SHP77 (cell line): ENCODE results near the gene RAPGEFL1.
"Not testable (repeated sequence)": the region's sequence is repeated elsewhere in the genome, so short reads cannot be mapped to it uniquely, and the experiment has no call there.

Experiments
- DNase-seq, 2 experiments: peaks; one replicate each; lab custom pipeline; 2025; lab: John Stamatoyannopoulos, UW

The RAPGEFL1 gene

DNA sequence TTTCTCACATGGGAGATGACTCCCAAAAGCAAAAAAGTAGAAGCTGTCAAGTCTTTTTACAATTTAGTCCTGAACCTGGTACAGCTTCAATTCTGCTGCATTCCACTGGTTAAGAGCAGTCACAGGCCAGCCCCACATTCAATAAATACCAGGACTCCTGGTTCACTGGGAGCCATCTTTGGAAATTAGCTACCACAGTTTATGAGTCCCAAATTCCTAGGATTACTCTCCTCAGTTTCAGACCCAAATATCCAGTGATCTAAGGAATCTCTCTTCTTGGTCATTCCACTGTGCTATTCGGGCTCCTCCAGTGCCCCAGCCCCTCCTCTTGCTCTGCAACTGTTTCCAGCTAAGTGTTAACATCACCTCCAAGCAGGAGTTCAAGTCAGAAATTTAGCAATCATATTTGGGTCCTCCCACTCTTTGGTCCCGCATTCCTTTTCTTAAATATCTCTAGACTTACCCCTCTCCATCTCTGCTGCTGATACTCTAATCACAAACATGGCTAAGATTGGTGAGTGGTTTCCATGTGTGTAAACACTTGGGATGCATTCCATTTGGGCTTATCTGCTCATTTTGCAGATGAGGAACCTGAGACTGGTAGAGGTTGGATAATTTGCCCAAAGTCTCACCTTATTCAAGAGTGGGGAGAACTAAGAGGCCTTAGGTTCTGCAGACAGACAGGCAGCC is 32.3 kb downstream of the RAPGEFL1 start:
- no peak for DNase-seq

DNA sequence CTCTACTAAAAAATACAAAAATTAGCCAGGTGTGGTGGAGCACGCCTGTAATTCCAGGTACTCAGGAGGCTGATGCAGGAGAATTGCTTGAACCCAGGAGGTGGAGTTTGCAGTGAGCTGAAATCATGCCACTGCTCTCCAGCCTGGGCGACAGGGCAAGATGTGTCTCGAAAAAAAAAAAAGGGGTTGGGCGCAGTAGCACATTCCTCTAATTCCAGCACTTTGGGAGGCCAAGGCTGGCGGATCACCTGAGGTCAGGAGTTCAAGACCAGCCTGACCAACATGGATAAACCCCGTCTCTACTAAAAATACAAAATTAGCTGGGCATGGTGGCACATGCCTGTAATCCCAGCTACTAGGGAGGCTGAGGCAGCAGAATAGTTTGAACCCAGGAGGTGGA is 36.6 kb downstream of the RAPGEFL1 start:
- DNase-seq = not testable (repeated sequence)

DNA sequence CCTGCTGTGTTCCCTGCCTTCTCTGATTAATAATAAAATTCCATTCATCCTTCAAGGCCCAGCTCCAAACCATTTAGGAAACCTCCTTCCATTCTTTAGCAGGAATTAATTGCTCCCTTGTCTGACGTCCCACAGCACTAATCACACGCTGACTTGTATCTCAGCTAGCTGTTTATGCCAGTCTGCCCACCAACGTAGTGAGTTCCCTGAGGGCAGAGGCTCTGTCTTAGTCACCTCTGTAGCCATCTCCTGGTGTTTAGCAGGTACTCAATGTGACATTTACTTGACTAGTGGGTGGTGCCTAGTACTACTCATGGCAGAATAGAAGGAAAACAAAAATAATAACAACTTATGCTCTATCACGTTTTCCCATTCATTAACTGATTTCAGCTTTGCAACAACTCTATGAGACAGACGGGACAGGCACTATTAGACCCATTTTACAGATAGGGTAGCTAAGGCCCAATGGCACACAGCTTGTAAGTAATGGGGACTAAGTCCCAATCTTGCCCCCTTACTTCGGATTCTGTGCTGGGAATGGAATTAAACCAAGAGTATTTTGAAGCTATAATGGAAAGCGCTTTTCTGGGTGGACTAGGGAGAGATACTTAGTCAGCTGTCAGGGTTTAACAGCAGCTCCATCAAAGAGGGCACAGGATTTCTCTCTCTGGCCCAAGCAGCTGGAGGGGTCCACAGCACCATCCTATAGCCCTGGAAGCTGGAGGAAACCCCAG is 40.9 kb downstream of the RAPGEFL1 start:
- DNase-seq = no peak

DNA sequence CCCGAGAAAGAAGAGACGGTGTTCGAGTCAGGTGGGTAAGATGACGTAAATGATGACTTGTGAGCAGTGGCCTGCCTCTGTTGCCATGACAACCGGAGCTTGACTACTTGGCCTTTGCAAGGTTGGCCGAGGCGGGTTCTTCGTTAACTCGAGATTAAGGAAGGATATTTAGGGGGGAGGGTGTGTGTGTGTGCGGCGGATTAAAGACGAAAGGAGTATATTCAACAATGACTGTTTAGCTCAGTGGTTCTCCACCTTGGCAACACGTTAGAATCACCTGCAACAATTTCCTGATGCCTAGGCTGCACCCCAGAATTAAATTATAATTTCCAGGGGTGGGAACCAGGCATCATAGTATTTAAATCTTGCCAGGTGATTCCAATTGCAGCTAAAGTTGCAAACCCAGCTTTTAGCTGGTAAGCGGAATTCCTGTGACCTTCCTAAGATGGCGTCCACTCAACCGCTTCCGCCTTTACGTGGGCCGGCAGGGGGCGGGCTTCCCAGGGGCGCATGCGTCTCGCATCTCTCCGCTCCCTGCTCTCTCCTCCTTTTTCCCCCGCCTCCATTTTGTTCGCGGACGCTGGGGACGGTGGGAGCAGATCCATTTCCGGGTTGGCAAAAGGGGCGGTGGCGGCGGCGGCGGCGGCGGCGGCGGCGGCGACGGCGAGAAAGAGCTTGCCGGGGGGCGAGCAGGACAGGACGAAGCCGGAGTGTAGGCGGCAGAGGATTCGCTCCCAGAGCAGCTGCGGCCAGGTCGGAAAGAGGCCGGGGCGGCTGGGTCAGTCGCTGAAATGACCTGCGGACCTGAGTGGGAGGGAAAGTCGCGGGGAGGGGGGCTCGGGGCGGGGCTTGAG is 41.7 kb downstream of the RAPGEFL1 start, which contains the start of gene WIPF2:
TSS of gene WIPF2 (plus strand) at position 565 of the 854 bp plus-strand sequence. CDS start 37,156 bp downstream, outside the sequence.
- peak; percentile 93 to 96 for DNase-seq

DNA sequence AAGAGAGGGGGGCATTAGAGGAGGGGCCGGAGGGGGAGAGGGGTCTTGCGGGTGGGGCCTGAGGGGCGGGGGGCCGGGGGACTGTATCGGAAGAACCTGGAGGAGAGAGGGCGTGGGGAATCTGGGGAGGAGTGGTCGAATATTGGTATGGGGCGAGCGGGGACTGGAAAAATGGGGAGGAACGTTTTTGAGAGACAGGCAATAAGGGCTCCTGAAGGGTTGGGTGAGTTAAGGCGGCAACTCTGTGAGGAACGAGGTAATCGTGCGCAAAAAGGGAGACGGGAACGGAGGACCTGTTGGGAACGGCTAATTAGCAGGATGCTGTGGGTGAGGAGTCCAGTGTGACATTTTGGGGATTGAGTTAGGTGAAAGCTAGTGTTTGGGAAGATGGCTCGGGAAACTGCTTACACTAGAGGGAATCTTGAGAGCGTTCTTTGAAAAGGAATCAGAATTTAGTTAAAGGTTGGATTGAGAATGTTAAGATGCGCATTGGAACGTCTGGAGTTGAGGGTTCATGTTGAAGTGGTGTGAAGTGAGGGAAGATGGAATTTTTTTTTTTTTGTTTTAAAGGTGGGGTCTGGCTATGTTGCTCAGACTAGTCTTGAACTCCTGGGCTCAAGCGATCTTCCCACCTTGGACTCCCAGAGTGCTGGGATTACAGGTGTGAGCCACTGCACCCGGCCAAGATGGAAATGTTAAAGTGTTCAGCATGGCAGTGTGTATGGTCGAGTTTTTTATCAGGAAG is 42.5 kb downstream of the RAPGEFL1 start:
- peak; percentile 38 to 76 for DNase-seq

DNA sequence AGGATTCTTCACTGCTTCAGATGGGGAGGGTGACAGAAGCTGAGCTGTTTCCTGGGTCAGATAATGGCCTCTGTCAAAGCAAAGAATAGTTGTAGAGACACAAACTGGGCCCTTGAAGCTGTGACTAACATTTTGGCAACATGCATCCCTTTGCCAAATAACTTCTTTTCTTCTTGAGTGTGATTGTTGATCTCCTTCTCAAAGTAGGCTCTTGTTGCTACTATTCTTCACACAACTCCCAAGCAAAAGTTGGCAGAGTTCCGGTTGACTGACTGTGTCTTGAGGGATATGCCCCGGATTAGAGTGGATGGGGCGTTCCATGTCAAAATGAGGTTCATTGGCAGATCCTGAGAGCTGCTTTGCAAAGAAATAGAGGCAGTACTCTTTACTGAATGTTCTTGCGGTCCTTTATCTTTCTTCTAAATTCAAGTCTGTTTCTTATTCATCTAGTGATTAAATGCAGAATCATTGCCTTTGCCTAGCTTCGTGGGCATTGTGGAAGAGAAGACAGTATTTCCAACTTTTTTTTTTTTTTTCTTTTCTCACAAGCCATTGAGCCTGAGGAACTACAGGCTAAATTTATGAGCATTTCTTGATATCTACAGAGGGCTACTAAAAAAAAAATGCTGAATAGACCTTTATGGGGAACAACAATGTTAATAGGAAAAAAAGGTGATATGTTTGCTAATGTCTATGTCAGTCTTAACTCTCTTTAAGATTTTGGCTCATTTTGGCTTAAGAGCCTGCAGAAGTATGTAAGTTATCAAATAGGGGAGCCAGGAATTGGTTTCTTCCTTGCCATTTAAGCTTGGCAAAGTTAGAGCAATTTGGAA is 47.7 kb downstream of the RAPGEFL1 start:
- DNase-seq = no peak

DNA sequence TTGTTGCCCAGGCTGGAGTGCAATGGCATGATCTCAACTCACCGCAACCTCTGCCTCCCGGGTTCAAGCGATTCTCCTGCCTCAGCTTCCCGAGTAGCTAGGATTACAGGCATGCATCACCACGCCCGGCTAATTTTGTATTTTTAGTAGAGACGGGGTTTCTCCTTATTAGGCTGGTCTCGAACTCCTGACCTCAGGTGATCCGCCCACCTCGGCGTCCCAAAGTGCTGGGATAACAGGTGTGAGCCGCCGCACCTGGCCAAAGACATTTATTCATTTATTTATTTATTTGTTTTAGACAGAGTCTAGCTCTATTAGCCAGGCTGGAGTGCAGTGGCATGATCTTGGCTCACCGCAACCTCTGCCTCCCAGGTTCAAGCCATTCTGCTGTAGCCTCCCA is 51.9 kb downstream of the RAPGEFL1 start:
- not testable (repeated sequence) for DNase-seq

DNA sequence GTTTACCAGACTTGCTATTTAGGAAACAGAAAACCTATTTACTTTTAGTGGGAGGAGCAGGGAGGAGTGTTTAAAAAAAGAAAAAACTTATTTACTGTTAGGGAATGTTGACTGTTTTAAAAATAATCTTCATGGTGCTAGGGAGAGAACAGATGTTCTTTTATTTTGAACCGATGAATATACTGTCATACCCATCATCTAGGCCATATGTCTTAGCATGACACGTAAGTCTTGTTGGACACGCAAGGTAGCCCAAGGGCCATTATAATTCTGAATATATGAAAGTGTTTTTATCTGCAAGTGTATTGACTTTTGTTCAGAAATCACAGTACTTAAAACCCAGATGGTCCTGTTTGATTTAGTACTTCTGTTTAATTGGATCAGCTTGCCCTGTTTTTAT is 53.4 kb downstream of the RAPGEFL1 start:
- DNase-seq = no peak

DNA sequence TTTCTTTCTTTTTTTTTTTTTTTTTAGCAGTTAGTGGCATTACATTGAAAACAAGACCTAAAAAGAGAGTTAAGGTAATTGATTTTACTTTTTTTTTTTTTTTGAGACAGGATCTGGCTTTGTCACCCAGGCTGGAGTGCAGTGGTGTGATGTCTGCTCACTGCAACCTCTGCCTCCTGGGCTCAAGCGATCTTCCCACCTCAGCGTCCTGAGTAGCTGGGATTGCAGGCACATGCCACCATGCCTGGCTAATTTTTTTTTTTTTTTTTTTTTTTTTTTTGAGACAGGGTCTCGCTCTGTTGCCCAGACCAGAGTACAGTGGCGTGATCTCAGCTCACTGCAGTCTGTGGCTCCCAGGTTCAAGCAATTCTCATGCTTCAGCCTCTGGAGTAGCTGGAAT is 54.7 kb downstream of the RAPGEFL1 start:
- not testable (repeated sequence) for DNase-seq

DNA sequence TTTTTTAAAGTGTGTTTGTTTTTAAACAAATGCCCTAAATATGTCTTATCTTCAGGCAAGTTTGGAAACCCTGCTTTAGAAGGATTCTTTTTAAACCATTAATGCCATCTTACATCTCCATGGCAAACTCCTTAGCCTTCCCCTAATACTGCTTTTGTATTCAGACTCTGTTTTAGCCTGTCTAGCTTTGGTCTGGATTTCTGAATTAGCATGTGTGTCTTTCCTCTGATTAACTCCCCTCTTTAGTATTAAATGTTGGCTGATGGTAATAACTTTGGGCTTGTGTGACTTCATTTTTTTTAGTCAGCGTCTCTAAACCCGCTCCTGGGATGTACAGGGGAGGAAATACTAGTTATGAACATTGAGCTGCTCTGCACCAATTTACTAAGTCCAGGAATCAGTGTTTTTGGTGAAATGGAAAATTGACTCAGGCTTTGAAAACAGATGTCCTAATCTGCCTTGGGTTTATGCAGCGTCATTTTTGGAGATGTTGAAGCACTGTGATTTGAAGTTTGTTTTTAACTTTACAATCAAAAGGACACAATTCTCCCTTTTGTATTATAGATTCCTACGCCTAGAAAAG is 64.1 kb downstream of the RAPGEFL1 start:
- no peak for DNase-seq

DNA sequence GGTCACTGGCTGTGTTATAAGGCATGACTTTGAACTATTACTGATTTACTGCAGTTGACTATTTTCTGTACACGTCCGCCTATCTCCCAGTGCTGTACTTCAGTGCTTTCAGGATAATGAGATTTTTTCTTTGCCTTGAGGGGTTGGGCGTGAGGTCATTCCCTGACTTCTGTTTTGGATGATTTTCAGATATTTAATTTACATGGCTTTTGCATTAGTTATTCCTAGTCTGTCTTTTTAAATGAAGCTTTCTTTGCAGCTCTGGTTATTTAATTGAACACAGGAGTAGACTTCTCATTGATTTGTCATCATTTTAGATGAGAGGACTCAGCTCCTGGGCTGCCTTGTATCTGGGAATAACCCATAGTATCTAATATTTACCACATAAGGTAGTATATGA is 65.5 kb downstream of the RAPGEFL1 start:
- no peak for DNase-seq

DNA sequence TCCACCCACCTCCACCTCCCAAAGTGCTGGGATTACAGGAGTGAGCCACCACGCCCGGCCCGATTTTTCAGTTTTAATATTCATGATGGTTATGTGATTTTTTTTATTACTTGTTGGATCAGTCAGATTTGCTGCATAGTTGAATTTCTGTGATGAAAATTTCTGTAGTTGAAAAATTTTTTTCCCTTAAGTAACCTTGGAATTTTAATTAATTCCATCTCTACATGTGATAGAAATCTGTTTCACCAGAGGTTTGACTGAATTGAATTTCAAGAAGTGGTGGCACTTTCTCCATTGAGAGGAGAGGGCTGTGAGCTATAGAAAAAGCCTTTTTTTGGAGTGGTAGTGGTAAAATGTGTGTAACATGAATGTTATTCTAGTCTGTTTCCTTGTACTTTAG is 66.5 kb downstream of the RAPGEFL1 start:
- no peak for DNase-seq

DNA sequence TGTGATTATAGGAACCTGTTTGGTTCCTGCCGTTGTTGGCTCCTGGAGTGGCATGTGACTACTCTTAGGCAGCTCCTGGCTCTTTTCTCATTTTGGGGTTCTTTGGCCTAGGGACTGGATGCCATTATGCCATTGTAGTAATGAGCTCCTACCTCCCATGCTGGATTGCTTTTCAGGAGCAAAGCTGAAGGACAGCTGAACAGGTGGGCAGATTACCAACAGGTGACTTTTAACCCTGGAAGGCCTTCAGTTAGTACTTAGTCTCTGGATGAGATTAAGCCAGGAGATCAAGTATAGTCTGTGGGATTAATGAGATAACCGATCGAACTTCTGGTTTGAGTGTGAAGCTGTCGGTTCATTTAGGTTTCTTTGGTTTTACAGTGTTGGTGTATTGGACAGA is 67.0 kb downstream of the RAPGEFL1 start:
- DNase-seq = no peak
